HG02884 (cell line): ENCODE results near the gene TBKBP1.
"Not testable (repeated sequence)": the region's sequence is repeated elsewhere in the genome, so short reads cannot be mapped to it uniquely, and the experiment has no call there.

Source experiments
- ATAC-seq: cut with Tn5 transposase; IDR thresholded peaks from one replicate; pipeline ENCODE4 v1.9.1; 2021; ENCODE audit warnings: mild to moderate bottlenecking, moderate library complexity; ENCODE audit not compliant: unreplicated experiment

The TBKBP1 gene

DNA sequence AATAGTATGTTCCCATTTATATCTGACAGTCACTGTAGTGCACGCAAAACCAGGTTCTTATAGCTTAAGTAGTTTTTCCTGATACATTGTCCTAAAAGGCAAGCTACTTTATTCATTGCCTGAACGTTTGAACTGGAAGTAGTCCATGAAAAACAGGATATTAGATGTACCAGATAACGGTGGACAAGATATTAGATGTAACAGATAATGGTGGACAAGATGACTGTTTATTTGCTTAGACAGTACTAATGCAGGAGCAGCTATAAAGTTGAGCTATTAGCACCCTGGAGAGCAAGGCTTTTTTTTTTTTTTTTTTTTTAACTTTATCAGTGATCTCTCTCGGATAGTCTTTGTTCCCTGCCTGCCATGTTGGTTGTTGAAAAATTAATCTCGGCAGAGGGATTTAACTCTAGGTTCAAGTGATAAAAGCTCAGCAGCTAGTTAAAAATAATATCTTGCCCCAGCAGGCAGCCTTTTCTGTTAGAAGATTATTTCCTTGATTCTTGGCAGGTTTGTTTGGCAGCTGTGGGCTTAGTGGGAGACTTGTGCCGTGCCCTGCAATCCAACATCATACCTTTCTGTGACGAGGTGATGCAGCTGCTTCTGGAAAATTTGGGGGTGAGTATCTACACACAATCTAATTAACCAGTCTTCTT lies 17.3 kb upstream of the TBKBP1 start:
- ATAC-seq: no peak

DNA sequence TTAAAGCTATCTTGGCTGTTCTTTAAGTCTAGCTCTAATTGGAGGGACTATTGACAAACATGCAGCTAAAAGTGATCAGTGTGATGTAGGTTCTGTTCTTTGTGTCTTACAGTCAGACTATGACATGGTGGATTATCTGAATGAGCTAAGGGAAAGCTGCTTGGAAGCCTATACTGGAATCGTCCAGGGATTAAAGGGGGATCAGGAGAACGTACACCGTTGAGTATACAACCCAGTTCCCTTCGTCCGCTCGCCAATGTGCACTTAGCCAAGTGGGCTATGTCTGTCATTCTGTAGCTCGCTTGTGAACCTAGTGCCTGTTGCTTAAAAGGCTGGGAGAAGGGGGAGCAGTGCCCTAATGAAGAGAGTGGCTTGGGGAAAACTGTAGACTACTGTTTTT lies 15.8 kb upstream of the TBKBP1 start:
- ATAC-seq: no peak

DNA sequence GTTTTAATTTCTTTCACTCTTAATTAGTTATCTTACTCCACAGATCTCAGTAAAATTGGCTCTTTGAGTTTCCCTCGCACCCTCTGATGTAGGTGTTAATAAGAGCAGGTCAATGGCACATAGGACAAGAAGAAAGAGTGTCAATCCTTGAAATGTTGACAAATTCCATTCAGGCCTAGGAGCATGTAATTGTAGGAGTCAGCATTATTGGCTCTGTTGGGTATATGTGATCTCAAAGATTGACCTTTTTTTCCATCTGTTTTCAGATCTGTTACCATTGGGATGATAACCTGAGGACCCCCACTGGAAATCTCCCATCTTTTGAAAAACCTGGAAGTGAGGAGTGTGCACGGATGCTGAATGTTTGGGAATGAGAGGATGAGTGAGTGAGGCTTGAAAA lies 11.8 kb upstream of the TBKBP1 start:
- ATAC-seq: no peak

DNA sequence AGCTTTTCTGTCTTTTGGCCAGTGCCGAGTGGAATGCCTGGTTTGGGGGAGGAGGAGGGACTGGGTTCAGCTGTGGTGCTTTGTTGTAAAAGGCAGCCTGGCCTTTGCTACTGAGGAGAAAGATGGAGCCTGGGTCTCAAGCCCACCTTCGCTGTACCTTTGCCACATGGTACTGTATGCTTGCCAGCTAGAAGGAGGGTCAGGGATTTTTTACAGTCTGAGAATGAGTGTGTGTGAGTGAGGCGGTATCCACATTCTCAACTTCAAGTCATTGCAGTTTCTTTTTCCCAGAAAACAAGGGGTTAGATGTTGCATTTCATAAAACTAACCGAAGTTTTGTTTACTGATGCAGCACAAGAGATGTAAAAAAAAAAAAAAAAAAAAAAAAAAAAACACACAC lies 11.2 kb upstream of the TBKBP1 start:
- not testable (repeated sequence) for ATAC-seq

DNA sequence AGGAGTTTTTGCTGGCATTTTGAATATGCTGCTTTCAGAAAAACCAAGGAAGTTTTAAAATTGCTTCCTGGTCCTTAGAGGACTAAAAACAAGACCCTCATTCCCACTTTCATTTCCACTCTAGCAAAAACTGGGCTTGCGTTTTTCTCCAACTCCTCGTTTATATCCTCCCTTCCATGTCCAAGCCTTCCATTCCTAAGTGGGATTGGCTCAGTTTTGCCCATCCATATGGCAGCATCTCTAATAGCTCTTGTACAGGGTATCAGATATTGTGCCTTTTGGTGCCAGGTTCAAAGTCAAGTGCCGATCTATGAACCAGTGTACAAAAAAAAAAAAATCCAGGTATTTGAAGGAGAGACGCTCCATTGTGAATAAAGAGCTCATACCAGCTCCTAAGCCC lies 9.9 kb upstream of the TBKBP1 start:
- no peak for ATAC-seq

DNA sequence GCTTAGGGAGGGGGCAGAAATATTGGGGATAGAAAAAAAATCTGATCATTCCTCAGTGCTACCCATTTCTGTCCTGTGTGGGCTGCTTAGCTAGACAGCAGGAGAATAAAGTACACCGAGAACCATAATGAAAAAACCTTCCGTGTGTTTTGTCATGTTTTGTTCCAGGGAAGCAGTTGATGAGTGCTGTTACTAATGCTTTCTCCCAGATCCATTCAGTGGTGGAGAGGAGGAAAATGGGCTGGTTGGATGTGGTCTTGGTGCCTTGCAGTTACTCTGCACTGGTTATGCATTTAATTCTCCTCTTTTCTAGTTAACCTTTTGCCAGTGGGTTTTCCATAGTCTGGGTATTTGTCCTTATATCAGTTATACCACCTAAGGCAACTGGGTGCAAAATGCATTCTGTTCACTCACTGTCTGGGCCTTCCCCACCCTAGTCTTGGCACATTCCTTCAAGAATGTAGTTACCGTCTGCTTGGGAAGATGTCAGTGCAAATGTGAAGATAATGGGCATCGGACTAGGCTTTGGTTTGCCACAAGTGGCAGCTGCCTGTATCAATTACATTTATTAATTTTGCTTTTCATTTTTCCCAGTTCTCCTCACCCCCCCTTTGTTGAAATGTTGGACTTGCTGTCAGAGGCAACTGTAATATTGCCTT lies 9.3 kb upstream of the TBKBP1 start:
- ATAC-seq: no peak

DNA sequence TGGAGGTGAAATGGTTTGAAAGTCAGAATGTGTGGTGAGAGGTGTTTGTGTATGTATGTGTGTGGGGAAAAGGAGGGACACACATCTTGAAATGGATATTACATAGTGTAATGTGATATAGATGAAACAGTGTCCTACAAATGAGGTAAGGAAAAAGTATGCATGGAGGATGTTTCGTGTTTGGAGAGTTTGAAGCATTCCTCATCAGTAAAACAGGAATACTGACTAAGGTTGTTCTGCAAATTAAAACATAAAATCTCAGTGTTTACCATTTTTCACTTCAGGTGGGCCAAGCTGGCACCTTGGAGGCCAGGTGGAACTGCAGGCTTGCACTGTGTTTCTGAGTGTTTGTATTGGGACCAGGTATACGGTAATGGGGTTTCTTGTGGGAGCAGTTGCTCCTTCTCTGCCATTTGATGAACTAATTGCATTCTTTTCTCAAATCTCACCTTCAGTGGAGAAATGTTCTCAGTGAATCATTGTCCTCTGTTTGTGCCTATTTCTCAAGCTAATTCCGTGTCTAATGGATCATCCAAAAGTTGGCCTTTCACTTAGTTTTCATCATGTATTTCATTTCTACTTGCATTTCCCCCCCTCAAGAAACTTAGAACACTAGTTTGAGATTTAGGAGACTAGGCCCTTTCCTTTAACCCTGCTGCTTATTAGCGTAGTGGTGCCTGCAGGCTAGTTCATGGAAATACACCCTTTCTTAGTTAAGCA lies 8.2 kb upstream of the TBKBP1 start:
- ATAC-seq: no peak

DNA sequence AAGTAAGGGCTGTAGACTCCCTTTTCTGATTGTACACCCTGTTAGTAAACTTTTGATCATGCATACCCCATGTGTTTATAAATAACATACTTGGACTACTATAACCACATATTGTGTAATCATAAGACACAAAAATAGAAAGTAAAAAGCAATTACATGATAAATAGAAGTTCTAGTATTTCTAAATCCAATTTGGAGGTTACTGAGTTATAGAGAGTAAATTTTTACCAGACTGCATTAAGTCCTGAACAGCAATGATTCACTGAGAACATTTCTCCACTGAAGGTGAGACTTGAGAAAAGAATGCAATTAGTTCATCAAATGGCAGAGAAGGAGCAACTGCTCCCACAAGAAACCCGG lies 7.7 kb upstream of the TBKBP1 start:
- ATAC-seq: no peak

DNA sequence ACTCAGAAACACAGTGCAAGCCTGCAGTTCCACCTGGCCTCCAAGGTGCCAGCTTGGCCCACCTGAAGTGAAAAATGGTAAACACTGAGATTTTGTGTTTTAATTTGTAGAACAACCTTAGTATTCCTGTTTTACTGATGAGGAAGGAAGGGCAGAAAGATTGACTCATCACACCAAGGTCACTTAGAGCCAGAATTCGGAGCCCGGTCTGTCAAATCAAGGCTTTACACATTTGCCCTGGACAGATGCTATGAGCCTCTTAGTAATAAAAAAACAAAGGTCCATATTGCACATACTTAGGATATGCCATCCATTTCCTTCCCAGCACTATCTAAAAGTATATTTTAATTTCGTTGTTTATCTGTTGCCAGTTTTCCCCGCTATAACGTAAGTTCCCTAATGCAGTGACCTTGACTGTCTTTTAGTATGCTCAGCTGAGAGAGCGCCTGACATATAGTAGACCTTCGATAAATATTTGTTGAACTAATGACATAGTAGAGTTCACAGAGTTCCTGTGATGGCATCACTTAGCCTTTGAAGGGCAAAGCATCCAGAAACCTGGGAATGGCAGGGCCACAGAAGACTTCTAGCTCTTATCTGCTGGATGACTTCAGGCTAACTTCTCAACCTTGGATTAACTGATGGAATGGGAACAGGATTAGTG lies 7.2 kb upstream of the TBKBP1 start:
- ATAC-seq: no peak

DNA sequence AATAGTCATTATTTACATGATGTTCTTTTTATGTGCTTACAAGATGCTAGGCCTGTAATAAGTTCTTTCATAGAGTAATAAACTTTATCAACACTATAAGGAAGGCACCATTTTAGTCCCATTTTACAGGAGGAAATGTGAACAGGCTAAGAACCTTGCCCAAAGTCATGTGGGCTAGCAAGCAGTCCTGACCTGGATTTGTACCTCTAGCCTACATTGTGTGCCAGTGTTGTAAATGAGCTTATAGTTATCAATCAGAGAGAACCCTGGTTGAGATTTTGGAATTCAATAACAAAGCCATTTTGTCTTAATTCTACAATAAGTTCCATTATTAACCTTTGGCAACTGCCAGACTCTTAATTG lies 6.7 kb upstream of the TBKBP1 start:
- no peak for ATAC-seq

DNA sequence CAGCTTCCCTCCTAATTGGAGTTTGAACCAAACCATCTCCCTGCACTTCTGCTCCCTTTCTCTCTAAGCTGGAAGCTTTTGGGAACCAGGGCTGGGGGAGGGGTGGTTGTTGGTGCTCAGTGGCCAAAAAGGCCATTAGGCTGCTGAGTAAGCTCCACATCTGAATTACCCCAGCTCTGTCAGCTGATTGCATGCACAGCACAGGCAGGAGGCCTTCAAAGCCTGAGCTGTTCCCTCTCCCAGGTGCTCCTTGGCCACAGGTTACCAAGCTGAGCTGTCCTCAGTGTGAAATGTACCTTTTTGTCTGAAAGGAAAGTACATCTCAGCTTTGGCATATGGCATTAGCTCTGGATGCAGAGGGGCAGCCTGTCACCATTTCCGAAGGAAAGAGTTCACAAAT lies 6.2 kb upstream of the TBKBP1 start:
- ATAC-seq: no peak

DNA sequence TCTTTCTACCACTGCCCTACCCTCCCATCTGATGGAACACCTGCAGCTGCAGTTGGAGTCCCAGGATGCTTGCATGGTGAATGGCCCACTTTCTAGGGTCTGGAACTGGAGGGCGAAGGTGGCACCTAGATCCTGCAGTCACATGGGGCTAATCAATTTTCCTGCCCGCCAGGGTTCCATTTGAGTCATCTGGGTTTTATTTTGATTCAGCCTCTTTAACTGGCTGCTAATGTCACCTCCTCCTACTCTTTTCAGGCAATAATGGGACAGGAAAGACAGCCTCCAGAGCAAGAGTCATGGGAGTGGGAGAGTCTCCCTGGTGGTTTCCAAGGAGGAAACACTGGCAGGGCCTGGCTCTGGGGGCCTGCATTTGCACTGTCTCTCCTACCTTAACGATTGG lies 3.8 kb upstream of the TBKBP1 start:
- no peak for ATAC-seq

DNA sequence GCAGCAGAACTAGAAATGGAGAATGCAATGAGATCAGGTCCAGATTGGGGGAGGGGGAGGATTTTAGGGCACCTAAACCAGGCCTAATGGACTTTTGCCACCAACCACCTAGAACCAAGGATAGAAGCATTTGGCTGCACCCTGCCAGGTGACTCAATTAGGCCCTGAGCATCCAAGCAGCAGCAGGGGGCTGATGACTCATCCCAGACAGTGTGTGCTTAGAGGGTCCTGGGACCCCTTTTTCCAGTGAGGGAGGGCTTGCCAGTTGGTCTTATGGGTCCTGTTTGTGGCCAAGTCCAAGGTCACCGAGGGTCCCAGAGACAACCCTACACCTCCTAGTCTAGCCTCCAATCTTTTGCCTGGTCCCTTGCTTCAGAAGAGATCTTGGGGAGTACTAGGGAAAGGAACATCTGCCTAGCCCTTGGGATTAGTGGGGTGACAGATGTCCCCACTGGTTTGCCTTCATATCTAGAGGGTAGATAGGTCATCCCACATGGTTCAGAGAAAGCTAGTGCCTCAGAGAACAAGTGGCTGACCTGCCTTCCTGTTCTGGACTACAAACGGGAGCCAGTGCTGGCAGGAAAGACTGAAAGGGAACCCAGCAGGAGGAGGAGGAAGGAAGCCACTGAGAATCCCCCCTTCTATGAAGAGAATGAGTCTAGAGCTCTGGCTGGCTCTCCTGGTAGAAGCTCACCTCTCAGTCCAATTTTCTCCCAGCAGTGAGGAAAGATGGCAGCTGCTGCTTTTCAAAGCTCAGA lies 1.6 kb upstream of the TBKBP1 start:
- no peak for ATAC-seq

DNA sequence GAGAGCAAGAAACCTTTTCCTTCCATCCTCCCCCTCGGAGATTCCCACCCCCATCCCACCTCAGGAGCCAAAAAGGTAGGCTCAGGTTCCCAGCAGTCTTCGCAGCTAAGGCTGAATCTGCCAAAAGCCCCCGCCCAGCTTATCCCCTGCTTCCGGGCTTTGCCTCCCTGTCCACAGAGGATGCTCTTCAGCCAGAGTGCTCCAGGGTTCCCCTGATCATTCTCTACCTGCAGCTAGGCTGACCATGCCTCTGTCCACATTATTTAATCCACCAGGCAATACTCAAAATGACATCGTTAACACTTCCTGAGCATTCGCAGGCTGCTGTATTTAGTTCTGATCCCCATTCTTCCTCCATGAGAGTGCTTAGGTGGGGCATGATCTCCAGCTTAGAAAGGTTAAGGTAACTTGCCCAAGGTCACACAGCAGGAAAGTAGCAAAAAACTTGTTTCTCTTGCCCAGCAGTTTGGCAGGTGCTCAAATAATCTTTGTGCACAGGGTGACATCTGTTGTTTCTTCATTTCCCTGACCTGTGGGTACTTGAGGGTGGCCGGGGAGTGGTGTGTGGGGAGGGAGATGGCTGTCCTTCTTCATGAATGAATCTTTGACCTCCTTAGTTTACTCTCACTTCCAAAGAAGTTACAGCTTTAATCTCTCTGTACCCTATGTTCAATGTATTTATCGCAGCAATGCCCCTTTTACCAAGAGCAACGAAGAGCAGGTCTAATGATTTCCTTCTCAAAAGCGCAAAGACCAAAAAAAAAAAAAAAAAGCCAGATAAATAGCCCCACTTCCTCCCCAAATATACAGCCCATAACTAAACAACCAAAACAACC lies 848 bp upstream of the TBKBP1 start:
- no peak for ATAC-seq

DNA sequence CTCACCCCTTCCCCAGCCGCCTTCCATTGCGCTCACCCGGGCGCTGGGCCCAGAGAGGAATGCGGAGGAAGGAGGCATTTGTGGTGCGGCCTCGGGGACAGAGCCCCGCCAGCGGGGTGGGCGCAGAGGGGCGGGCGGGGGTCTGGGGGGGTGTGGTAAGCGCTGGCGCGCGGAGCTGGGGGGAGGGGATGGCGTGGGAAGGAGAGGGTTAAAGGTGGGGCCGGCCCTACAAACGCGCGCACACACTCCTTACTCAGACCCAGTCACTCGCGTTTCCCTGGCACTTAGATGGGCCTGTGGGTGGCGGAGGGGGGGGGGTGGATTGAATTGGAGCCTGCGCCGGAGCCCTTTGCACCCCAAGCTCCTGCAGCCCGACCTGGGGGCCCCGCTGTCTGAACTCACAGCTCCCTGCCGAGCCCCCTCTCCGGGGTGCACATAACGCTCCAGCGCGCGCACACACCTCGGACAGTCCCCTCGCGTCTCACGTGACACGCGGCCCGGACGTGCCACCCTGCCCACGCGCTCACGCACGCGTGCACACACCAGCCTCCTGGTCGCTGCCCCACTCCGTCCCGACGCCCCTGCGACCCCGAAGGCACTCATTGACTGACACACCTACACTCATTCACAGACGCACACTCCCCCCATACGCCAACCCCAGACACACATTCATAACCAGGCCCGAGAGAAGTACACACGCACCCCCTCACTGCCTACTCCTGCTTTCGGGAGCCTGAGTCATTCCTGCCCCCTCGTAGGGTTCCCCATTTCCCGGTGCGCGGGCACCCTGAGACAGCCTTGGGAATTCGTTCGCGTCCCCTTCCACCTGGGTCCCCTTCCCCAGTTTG lies 844 bp downstream of the TBKBP1 start:
- no peak for ATAC-seq

DNA sequence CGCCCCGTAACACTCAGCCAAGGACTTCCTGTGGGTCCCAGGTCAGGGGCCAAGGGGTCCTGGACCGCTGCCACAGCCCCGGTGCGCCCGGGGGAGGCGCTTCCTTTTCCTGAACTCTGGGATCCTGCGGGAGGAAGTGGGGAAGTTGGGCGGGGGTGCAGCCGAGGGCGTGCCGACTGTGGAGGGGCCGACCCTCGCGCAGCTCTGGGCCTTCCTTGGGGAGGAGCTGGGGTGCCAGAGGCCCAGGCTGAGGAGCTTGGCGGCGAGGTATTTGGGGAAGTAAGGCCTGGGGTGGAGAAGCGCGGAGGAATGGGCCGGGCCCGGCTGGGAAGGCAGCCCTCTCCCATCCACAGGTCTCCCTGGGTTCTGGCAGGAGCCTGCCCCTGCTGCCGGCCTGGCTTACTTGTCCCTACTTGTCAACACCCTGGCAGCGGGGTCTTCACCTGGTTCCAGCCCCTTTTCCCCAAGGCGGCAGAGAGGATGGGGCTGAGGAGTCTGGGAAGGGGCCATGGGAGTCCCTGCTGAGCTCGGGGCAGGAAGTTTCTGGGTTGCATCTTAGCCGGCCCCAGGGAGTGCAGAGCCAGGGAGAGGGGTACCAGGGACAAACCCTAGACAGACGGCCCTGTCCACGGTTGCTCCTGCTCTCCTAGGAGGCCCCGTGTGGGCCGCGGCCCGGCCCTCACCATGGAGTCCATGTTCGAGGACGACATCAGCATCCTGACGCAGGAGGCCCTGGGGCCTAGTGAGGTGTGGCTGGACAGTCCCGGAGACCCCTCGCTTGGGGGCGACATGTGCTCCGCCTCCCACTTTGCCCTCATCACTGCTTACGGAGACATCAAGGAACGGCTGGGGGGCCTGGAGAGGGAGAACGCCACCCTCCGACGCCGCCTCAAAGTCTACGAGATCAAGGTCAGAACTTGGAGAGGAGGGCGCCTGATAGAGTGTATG lies 1.7 kb downstream of the TBKBP1 start:
- ATAC-seq: no peak

DNA sequence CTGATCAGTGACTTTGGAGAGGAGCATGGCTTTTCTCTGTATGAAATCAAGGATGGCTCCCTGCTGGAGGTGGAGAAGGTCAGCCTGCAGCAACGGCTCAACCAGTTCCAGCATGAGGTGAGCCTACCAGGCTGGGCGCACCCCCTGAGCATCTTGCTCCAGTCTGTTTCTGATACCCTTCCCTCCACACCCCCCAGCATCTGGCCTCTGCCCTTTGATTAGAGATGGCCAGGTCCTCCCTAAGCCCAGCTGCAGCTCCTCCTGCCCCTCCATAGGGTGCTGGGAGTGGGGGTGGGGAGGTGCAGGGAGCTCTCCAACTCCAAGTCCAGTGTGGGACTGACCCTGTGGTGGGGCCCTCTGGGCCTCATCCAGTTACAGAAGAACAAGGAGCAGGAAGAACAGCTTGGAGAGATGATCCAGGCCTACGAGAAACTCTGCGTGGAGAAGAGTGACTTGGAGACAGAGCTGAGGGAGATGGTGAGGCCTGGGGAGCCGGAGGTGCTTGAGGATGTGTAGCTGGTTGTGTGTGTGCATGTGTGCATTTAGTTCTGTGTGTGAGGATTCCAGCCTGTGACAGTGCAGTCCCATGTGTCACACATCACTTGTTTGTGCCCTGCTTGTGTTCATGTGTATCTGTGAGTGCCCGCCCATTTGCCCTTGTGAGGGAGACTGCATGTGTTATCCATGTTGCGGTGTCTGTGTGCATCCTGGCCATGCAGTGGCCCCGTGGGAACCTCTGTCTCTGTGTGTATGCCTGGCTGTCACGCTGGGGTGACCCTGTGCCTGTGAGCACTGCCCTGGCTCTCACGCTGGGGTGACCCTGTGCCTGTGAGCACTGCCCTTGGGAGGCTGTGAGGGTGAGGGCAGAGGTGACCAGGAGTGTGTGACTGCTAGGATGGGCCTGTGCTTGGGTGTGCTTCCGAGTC lies 3.0 kb downstream of the TBKBP1 start:
- ATAC-seq: no peak
